H9 (cell line): ENCODE results near the gene GRIP2. TPM values are rescaled to one million over a fixed set of nuclear protein-coding genes. Genes with fewer than 3 reads are reported as not detected.
A peak's percentile ranks its signal among the peaks of the same experiment; 100 is the strongest.

Source experiments
- DNase-seq: peaks from one replicate; pipeline ENCODE4 v3.0.0-alpha.2; 2017
- H2AFZ ChIP-seq: one replicate; pipeline ENCODE4 v1.6.1; 2013; ENCODE audit warnings: mild to moderate bottlenecking, low read length, control low read depth, moderate library complexity
- H2AK5ac ChIP-seq: 2 replicates; pipeline ENCODE4 v1.6.1; 2013; ENCODE audit warnings: low read length, control low read depth, mixed read lengths; ENCODE audit not compliant: insufficient read length
- H2BK120ac ChIP-seq: one replicate; pipeline ENCODE4 v1.6.1; 2013; ENCODE audit warnings: low read depth, mild to moderate bottlenecking, low read length, control low read depth, inconsistent platforms; ENCODE audit not compliant: poor library complexity, severe bottlenecking
- H2BK12ac ChIP-seq: 2 replicates; pipeline ENCODE4 v1.6.1; 2013; ENCODE audit warnings: low read length, control low read depth, mixed read lengths, low read depth; ENCODE audit not compliant: insufficient read length
- H2BK15ac ChIP-seq: 2 replicates; pipeline ENCODE4 v1.6.1; 2013; ENCODE audit warnings: low read depth, low read length, control low read depth
- H2BK20ac ChIP-seq: one replicate; pipeline ENCODE4 v1.6.1; 2013; ENCODE audit warnings: low read depth, mild to moderate bottlenecking, low read length, control low read depth, inconsistent platforms; ENCODE audit not compliant: poor library complexity, severe bottlenecking
- H2BK5ac ChIP-seq: 2 replicates; pipeline ENCODE4 v1.6.1; 2013; ENCODE audit warnings: low read length, control low read depth, mixed read lengths; ENCODE audit not compliant: insufficient read length
- H3K14ac ChIP-seq: 2 replicates; pipeline ENCODE4 v1.6.1; 2013; ENCODE audit warnings: low read length, control low read depth; ENCODE audit not compliant: insufficient read depth
- H3K18ac ChIP-seq: 2 replicates; pipeline ENCODE4 v1.6.1; 2013; ENCODE audit warnings: low read depth, mild to moderate bottlenecking, mixed read lengths, low read length, control low read depth; ENCODE audit not compliant: insufficient read length
- H3K23ac ChIP-seq: 2 replicates; pipeline ENCODE4 v1.6.1; 2013; ENCODE audit warnings: low read length, control low read depth, mixed read lengths, low read depth; ENCODE audit not compliant: insufficient read length
- H3K23me2 ChIP-seq: 2 replicates; pipeline ENCODE4 v1.6.1; 2013; ENCODE audit warnings: low read depth, mild to moderate bottlenecking, mixed read lengths, low read length, control low read depth; ENCODE audit not compliant: insufficient read length, poor library complexity, severe bottlenecking
- H3K27ac ChIP-seq: 2 replicates; pipeline ENCODE4 v1.5.1; 2013; ENCODE audit warnings: low read length, control low read depth, mixed read lengths, low read depth; ENCODE audit not compliant: insufficient read length
- H3K27me3 ChIP-seq: 2 replicates; pipeline ENCODE4 v1.6.1; 2013; ENCODE audit warnings: low read length, control low read depth, inconsistent platforms; ENCODE audit not compliant: insufficient read depth
- H3K4ac ChIP-seq: 2 replicates; pipeline ENCODE4 v1.6.1; 2013; ENCODE audit warnings: low read depth, mild to moderate bottlenecking, control low read depth, inconsistent platforms, low read length, moderate library complexity
- H3K4me1 ChIP-seq: 2 replicates; pipeline ENCODE4 v1.6.1; 2013; ENCODE audit warnings: low read length, control low read depth, inconsistent platforms; ENCODE audit not compliant: insufficient read depth
- H3K4me2 ChIP-seq: 2 replicates; pipeline ENCODE4 v1.6.1; 2013; ENCODE audit warnings: low read length, control low read depth, mixed read lengths; ENCODE audit not compliant: insufficient read length, insufficient read depth
- H3K56ac ChIP-seq: 2 replicates; pipeline ENCODE4 v1.6.1; 2013; ENCODE audit warnings: low read depth, mild to moderate bottlenecking, mixed read lengths, low read length, control low read depth; ENCODE audit not compliant: insufficient read length
- H3K79me1 ChIP-seq: 2 replicates; pipeline ENCODE4 v1.6.1; 2013; ENCODE audit warnings: low read depth, mild to moderate bottlenecking, moderate library complexity, low read length, control low read depth, inconsistent platforms; ENCODE audit not compliant: insufficient read depth, poor library complexity, severe bottlenecking
- H3K79me2 ChIP-seq: 2 replicates; pipeline ENCODE4 v1.6.1; 2013; ENCODE audit warnings: low read length, control low read depth, inconsistent platforms; ENCODE audit not compliant: insufficient read depth
- H3K9ac ChIP-seq: 2 replicates; pipeline ENCODE4 v1.6.1; 2013; ENCODE audit warnings: low read length, control low read depth, mixed read lengths; ENCODE audit not compliant: insufficient read length; ENCODE audit errors: extremely low read depth
- H3K9me3 ChIP-seq: one replicate; pipeline ENCODE4 v1.6.1; 2013; ENCODE audit warnings: low read depth, low read length, inconsistent platforms; ENCODE audit not compliant: control insufficient read depth
- H3T11ph ChIP-seq: one replicate; pipeline ENCODE4 v1.6.1; 2013; ENCODE audit warnings: mild to moderate bottlenecking, low read length, control low read depth, inconsistent platforms
- H4K20me1 ChIP-seq: one replicate; pipeline ENCODE4 v1.6.1; 2013; ENCODE audit not compliant: control insufficient read depth, insufficient read length, insufficient read depth
- H4K5ac ChIP-seq: 2 replicates; pipeline ENCODE4 v1.6.1; 2013; ENCODE audit warnings: low read depth, mild to moderate bottlenecking, mixed read lengths, low read length, control low read depth; ENCODE audit not compliant: insufficient read length
- H4K8ac ChIP-seq: replicated peaks from 2 replicates; pipeline ENCODE4 v1.6.1; 2013; ENCODE audit warnings: low read length, control low read depth, mixed read lengths, low read depth; ENCODE audit not compliant: insufficient read length
- H4K91ac ChIP-seq: 2 replicates; pipeline ENCODE4 v1.6.1; 2013; ENCODE audit warnings: low read depth, mild to moderate bottlenecking, moderate library complexity, mixed read lengths, low read length, control low read depth; ENCODE audit not compliant: insufficient read length
- H3K27ac Mint-ChIP-seq, 3 experiments: 2 replicates in 2 of 3; 3 replicates in 1 of 3; pipeline ENCODE4 v1.8.0; 2020 to 2021; ENCODE audit warnings: mixed read lengths in 3 of 3, mild to moderate bottlenecking in 1 of 3, moderate library complexity in 1 of 3
- H3K27me3 Mint-ChIP-seq: 2 replicates; pipeline ENCODE4 v1.8.0; 2021; ENCODE audit warnings: low read depth, mild to moderate bottlenecking, moderate library complexity, mixed read lengths
- H3K36me3 Mint-ChIP-seq, 3 experiments: 2 replicates in 2 of 3; 3 replicates in 1 of 3; pipeline ENCODE4 v1.8.0; 2020 to 2021; ENCODE audit warnings: low read depth in 3 of 3, mixed read lengths in 3 of 3; ENCODE audit not compliant: insufficient read depth in 1 of 3
- H3K4me1 Mint-ChIP-seq, 2 experiments: 2 replicates each; pipeline ENCODE4 v1.8.0; 2020; ENCODE audit warnings: mixed read lengths in 2 of 2
- H3K4me3 Mint-ChIP-seq, 2 experiments: 2 replicates in 1 of 2; 3 replicates in 1 of 2; pipeline ENCODE4 v1.8.0; 2020 to 2021; ENCODE audit warnings: mild to moderate bottlenecking in 2 of 2, mixed read lengths in 2 of 2, moderate library complexity in 1 of 2
- H3K9me3 Mint-ChIP-seq, 2 experiments: 2 replicates in 1 of 2; 3 replicates in 1 of 2; pipeline ENCODE4 v1.8.0; 2020; ENCODE audit warnings: mild to moderate bottlenecking in 2 of 2, mixed read lengths in 2 of 2, moderate library complexity in 1 of 2
- WGBS: extraction: QIAGEN DNeasy Blood & Tissue Kit; methylation state at CpG from one replicate; pipeline ENCODE4 v1.1.7; 2013; ENCODE audit warnings: missing lambda C conversion rate, low lambda C conversion rate, mixed read lengths; ENCODE audit not compliant: insufficient read length; ENCODE audit errors: extremely low coverage; 5-methylcytosine and 5-hydroxymethylcytosine counted together
- total RNA-seq: library from RNA; stranded (reverse); gene quantifications from 2 replicates; pipeline ENCODE4 v1.2.1, GENCODE V29; 2021
- TF ChIP-seq, protein P1 (sequence below): fragments of 200-600 bp; sonication (generic); conservative IDR thresholded peaks from 3 replicates; pipeline ENCODE4 v1.8.0; 2021; ENCODE audit warnings: antibody characterized with exemption, mild to moderate bottlenecking

Gene GRIP2
- total RNA-seq, 1 experiment from 2014 or later, result 3.1 TPM

DNA sequence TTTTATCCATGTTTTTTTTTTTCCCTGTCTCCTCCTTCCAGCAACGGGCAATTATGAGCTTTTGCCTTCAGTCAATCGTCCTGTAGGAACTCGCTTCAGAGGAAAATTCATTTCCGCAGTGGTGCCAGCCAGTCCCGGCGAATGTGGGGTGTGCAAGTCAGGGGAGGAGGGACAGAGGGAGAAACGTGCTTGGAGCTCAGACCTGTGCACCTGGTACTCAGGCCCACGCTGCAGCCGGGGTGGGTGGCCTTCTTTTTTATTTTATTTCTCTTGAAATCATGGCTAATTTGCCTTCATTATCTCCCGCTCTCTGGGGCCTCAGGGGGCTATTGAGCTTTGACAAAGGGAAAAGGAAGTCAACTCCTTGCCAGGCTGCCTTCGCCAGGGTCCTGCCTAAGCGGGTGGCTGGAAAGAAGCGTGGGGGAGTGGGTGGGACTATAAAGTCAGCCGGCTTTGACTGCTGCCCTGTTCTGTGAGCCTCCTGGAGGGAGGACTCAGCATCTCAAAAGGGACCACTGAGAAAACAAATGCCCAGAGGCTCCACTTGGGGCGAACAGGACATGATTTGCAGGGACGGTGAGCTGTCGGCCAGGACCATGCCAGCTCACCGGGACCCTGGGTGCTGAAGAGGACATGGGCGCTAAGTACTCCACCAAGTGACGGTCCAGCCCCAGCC is 5.5 kb downstream of the GRIP2 start:
- Histone ChIP-seq H3K4me1 (peaks cover 14% of the 10 kb centered on the region), H3T11ph (no peak overlapping the region), H2BK5ac (no peak overlapping the region), H4K91ac (no peak overlapping the region), H3K27ac (no peak overlapping the region), H4K5ac (no peak overlapping the region), H3K23me2 (no peaks in the 10 kb centered on the region), H3K9ac (no peak overlapping the region), H4K20me1 (no peaks in the 10 kb centered on the region), H3K9me3 (no peaks in the 10 kb centered on the region), H3K18ac (no peak overlapping the region), H2AK5ac (no peak overlapping the region), H2AFZ (no peak overlapping the region), H3K23ac (no peak overlapping the region), H3K14ac (no peak overlapping the region; the same call in 1 of the 2 replicates), H2BK15ac (no peak overlapping the region), H3K79me2 (no peaks in the 10 kb centered on the region), H2BK120ac (no peak overlapping the region), H3K56ac (no peak overlapping the region), H4K8ac (no peak overlapping the region), H3K27me3 (no peaks in the 10 kb centered on the region), H3K4ac (no peak overlapping the region), H2BK20ac (no peak overlapping the region), H3K79me1 (no peaks in the 10 kb centered on the region), H3K4me2 (peak overlapping the region; percentile 11), H2BK12ac (no peak overlapping the region)
- TF ChIP-seq, protein P1, sequence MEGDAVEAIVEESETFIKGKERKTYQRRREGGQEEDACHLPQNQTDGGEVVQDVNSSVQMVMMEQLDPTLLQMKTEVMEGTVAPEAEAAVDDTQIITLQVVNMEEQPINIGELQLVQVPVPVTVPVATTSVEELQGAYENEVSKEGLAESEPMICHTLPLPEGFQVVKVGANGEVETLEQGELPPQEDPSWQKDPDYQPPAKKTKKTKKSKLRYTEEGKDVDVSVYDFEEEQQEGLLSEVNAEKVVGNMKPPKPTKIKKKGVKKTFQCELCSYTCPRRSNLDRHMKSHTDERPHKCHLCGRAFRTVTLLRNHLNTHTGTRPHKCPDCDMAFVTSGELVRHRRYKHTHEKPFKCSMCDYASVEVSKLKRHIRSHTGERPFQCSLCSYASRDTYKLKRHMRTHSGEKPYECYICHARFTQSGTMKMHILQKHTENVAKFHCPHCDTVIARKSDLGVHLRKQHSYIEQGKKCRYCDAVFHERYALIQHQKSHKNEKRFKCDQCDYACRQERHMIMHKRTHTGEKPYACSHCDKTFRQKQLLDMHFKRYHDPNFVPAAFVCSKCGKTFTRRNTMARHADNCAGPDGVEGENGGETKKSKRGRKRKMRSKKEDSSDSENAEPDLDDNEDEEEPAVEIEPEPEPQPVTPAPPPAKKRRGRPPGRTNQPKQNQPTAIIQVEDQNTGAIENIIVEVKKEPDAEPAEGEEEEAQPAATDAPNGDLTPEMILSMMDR, result peak; percentile 41; the same call in 2 of the 3 replicates
- H3K27ac Mint-ChIP-seq, result peak overlapping the region; percentile 9 to 96 (median 51); a peak in 5 of 7 replicates
- H3K4me1 Mint-ChIP-seq, result peaks cover 61 to 63% of the 10 kb centered on the region in 2 experiments
- peak overlapping the region; percentile 31 to 73; a peak in 4 of 5 replicates for H3K4me3 Mint-ChIP-seq
- peak; percentile 85 for DNase-seq
- H3K9me3 Mint-ChIP-seq, result peaks cover under 1 to 5% of the 10 kb centered on the region in 2 experiments
- peaks cover 0 to 1% (median 0%) of the 10 kb centered on the region in 3 experiments; a peak in 1 of 7 replicates for H3K36me3 Mint-ChIP-seq
- H3K27me3 Mint-ChIP-seq, result peaks cover 4% of the 10 kb centered on the region; the same call in 1 of the 2 replicates
- WGBS, result no CpG with 5 or more reads among the region's 20 CpGs
